GM21515 (cell line): ENCODE results near the gene WDR33.

Source experiments
- ATAC-seq: cut with Tn5 transposase; IDR thresholded peaks from one replicate; pipeline ENCODE4 v1.9.1; 2021; ENCODE audit not compliant: unreplicated experiment

Gene WDR33

GRCh38 chr2:127674241-127675209 is 136.4 kb downstream of the WDR33 start:
- no peak for ATAC-seq

GRCh38 chr2:127673291-127674069 is 137.5 kb downstream of the WDR33 start:
- ATAC-seq, result no peak

DNA sequence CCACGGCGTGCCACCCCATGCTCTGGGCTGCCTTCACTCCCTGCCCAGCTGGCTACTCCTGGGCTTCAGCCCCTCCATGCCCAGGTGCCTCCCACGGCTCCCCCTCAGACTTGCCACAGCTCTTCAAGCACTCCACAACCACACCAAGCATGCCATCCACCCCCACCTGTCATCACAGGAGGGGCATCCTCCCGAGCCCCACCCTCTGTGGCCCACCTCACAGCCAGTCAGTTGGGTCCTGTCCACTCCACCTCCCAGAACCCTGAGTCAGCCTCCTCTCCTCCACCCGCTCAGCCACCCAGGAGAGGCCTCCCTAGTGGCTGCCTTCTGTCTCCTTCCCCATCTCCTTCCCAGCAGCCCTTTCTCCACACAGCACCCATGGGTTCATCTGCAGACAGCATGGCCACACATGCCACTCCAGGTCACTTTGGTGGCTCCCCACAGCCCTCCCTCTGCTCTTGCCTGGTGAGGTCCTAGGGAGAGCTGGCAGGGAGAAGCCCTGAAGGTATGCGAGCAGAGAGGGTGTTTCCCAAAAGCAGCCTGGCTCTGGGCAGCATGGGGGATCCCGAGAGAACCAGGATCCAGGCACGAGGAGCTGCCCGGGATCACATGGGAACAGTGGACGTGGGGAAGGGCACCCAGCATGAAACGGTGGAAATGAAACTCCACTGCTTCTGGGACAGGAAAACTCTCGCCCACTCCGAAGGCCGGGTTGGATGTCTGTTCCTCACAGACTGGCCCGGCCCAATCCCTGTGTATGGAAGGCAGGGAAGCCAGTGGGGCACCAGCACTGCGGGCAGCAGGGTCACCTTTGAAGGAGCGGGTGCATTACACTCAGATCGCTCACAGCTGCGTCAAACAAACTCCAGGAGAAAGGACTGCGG is 138.4 kb downstream of the WDR33 start:
- no peak for ATAC-seq

GRCh38 chr2:127671557-127672302 is 139.2 kb downstream of the WDR33 start:
- ATAC-seq, result no peak

DNA sequence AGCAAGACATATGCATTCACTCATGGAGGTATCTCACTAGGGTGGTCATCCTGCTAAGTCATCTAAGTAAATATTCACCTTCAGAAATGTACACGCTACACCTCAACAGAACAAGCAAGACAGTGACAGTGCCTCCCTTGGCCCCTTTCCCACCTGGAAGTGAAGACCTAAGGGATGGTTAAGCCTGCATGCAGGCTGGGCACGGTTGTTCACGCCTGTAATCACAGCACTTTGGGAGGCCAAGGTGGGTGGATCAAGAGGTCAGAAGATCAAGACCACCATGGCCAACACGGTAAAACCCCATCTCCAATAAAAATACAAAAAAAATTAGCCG is 140.0 kb downstream of the WDR33 start:
- no peak for ATAC-seq

DNA sequence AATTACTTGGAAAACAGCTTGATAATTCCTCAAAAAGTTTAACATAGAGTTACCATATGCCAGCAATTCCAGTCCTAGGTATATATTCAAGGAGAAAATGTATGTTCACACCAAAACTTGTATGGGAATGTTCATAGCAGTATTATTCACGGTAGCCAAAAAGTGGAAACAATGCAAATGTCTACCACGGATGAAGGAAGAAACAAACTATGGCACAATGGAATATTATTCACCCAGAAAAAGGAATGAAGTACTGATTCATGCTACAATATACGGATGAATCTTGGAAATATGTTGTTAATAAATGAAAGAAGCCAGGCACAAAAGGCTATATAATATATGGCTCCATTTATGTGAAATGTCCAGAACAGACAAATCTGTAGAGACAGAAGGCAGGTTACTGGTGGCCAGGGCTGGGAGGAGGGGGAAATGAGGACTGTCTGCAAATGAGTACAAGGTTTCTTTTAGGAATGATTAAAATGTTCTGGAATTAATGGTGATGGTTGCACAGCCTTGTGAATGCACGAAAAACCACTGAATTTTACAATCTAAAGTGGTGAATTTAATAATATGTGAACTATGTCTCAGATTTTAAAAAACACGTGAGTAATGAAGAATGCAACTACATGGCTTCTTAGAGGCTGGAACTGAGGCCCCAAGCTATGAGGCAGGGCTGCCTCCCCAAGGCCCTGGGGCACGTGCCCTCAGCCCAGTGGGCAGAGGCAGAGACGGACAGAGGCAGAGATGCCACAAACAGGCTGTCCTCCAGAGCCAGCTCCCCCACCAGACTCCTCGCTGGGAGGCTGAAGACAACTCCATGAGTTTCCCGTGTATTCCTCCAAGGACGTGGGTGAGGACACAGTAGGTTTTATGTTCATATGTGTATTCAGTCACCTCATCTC is 140.7 kb downstream of the WDR33 start:
- ATAC-seq, result no peak

GRCh38 chr2:127669056-127669455 is 141.9 kb downstream of the WDR33 start:
- no peak for ATAC-seq

GRCh38 chr2:127665267-127665893 is 145.6 kb downstream of the WDR33 start:
- no peak for ATAC-seq

DNA sequence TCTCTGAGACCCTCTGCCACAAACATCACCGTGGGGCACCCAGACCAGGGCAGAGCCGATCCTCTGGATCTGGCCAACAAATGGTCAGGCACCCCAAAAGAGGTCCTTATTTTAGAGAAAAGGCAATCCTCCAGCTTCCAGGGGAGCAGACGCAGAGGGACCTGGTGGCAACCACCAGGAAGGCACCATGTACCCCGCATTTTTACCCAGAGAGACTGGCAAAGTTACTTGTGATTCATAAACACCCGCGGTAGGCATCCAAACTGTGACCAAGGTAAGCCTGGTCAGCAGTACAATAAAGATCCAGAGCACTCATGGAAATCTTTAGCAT is 146.1 kb downstream of the WDR33 start:
- no peak for ATAC-seq

- no peak for ATAC-seq
Measured at GRCh38 chr2:127664065-127664894, 146.7 kb downstream of the WDR33 start.

- ATAC-seq, result no peak
Measured at GRCh38 chr2:127663566-127664064, 147.4 kb downstream of the WDR33 start.

GRCh38 chr2:127662937-127663565 is 147.9 kb downstream of the WDR33 start:
- ATAC-seq, result no peak

DNA sequence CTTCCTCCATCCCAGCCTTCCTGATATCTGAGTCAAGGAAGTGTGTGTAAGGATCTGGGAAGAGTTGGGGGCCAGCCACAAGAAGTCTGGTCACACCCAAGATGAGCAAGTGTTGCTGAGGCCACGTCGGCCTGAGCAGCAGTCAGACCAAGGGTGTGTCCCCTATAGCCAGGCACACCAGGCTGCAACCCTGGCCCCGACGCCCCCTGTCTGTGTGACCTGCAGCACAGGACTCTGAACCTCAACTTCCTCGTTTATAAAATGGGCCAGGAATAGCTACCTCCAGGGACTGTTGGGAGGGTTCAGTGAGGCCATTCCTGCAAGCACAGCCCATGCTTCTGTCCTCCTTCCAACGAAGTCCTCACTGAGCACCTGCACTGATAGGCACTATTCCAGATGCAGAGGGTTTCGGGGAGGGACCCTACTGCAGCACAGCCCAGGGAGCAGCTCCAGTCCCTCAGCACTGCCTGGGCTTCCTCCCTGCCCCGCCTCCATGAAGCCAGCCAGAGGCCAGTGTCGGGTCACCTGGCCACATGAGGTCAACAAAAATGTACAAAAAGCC is 148.9 kb downstream of the WDR33 start:
- ATAC-seq, result no peak

DNA sequence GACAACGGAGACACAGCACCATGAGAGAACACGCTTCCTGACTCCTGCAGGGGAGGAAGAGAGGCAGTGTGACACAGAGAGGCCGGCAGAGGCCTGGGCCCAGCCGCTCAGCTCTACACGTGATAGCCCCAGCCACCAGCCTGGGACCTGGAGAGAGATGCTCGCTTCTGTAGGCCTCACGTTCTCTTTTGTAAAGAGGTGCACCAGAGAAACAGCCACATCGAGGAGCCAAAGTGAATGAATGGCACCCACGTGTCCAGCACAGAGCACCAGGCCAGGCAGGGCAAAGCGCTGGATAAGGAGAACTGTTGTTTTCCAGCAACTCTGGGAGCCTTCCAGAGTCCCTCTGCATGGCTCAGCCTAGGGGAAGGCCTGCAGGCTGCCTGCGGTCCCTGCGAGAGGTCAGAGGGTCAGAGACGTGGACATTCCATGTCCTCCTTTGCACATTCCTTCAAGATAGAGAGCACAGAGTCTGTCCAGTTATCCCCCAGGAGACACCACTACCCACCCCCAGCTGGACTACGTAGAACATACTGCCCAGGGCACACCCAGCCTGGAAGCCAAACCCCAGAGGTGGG is 149.8 kb downstream of the WDR33 start:
- no peak for ATAC-seq

GRCh38 chr2:127660291-127660578 is 150.7 kb downstream of the WDR33 start:
- ATAC-seq, result no peak

- ATAC-seq, result no peak
Measured at GRCh38 chr2:127659408-127660290, 151.3 kb downstream of the WDR33 start.
